ENCODE data around the gene LRP6. TPM values are rescaled to one million over a fixed set of nuclear protein-coding genes. Genes with fewer than 3 reads are reported as not detected.

LRP6 gene
- total and polyA plus RNA-seq, 10 of the 15 experiments (the other 5 are each of a cell fraction or from before 2014, with no cell fraction given), result 1.5 to 14.9 (median 6.1) TPM

GRCh38 chr12:12087693-12088034, 179.2 kb downstream of the LRP6 start (continued):
- TF ChIP-seq, protein P1, sequence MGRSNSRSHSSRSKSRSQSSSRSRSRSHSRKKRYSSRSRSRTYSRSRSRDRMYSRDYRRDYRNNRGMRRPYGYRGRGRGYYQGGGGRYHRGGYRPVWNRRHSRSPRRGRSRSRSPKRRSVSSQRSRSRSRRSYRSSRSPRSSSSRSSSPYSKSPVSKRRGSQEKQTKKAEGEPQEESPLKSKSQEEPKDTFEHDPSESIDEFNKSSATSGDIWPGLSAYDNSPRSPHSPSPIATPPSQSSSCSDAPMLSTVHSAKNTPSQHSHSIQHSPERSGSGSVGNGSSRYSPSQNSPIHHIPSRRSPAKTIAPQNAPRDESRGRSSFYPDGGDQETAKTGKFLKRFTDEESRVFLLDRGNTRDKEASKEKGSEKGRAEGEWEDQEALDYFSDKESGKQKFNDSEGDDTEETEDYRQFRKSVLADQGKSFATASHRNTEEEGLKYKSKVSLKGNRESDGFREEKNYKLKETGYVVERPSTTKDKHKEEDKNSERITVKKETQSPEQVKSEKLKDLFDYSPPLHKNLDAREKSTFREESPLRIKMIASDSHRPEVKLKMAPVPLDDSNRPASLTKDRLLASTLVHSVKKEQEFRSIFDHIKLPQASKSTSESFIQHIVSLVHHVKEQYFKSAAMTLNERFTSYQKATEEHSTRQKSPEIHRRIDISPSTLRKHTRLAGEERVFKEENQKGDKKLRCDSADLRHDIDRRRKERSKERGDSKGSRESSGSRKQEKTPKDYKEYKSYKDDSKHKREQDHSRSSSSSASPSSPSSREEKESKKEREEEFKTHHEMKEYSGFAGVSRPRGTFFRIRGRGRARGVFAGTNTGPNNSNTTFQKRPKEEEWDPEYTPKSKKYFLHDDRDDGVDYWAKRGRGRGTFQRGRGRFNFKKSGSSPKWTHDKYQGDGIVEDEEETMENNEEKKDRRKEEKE (IDR thresholded peaks at IDR 0.05), result no peak
- TF ChIP-seq JUND (IDR thresholded peaks at IDR 0.05; ENCODE audit: low read depth, low read length), result no peak

DNA sequence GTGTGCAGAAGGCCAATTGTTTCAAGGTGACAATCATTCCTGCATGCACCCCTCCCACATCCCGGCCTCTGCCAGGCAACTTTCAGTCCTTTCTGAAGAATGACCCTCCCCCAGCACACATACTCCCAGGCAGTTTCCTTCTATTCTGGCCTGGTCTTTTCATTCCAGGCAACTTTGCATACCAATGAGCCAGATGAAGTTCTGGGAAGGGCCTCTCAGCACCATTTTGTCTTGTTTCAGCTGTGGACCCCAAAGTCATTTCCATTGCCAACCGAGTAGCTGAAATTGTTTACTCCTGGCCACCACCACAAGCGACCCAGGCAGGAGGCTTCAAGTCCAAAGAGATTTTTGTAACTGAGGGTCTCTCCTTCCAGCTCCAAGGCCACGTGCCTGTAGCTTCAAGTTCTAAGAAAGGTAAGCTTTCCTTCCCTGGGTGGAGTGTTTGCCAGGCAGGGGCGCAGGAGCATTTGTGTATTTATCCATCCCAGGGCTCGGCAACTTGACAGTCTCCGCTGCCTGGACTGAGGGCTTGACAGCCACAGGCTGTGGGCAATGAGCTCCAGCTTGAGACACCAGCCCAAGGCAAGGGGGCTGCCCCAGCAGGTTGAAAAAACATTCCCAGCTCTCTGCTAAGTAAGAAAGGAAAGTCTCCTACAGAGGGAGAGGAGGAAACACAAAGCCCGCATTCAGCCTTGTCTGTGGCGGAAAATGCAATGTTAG, 179.7 kb downstream of the LRP6 start:
- ChIA-PET POLR2A (no interaction called here), CTCF (interaction anchor here (9.9 kb wide), 1 partner anchor 243 kb away, joined by 214 read pairs; no protein-coding TSS in a partner anchor), RAD21 (ENCODE audit: unreplicated experiment) (interaction anchor here (1.0 kb wide), 1 partner anchor 240 kb away, joined by 3 read pairs; no protein-coding TSS in a partner anchor), SMC1A (ENCODE audit: uncharacterized antibody, unreplicated experiment) (interaction anchor here (7.8 kb wide), 1 partner anchor 241 kb away, joined by 112 read pairs; no protein-coding TSS in a partner anchor)
- TF ChIP-seq SMARCA5 (IDR thresholded peaks at IDR 0.05) (no peak), ZNF217 (IDR thresholded peaks at IDR 0.05) (no peak), JUND (IDR thresholded peaks at IDR 0.05; ENCODE audit: low read depth, low read length) (no peak), MTA3 (IDR thresholded peaks at IDR 0.05; ENCODE audit: borderline replicate concordance, low read length) (no peak), ZNF24 (IDR thresholded peaks at IDR 0.05) (no peak), ESRRA (IDR thresholded peaks at IDR 0.05; ENCODE audit: low read length) (no peak), ATF7 (IDR thresholded peaks at IDR 0.05; ENCODE audit: low read depth) (no peak), SUPT20H (IDR thresholded peaks at IDR 0.05; ENCODE audit: borderline replicate concordance, control insufficient read depth, low read depth, low read length) (no peak), CEBPZ (IDR thresholded peaks at IDR 0.05; ENCODE audit: low read depth, low read length) (no peak), BMI1 (IDR thresholded peaks at IDR 0.05; ENCODE audit: borderline replicate concordance) (no peak)
- TF ChIP-seq, protein P2, sequence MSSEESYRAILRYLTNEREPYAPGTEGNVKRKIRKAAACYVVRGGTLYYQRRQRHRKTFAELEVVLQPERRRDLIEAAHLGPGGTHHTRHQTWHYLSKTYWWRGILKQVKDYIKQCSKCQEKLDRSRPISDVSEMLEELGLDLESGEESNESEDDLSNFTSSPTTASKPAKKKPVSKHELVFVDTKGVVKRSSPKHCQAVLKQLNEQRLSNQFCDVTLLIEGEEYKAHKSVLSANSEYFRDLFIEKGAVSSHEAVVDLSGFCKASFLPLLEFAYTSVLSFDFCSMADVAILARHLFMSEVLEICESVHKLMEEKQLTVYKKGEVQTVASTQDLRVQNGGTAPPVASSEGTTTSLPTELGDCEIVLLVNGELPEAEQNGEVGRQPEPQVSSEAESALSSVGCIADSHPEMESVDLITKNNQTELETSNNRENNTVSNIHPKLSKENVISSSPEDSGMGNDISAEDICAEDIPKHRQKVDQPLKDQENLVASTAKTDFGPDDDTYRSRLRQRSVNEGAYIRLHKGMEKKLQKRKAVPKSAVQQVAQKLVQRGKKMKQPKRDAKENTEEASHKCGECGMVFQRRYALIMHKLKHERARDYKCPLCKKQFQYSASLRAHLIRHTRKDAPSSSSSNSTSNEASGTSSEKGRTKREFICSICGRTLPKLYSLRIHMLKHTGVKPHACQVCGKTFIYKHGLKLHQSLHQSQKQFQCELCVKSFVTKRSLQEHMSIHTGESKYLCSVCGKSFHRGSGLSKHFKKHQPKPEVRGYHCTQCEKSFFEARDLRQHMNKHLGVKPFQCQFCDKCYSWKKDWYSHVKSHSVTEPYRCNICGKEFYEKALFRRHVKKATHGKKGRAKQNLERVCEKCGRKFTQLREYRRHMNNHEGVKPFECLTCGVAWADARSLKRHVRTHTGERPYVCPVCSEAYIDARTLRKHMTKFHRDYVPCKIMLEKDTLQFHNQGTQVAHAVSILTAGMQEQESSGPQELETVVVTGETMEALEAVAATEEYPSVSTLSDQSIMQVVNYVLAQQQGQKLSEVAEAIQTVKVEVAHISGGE (CRISPR knock-in tag; IDR thresholded peaks at IDR 0.05), result no peak
- Histone ChIP-seq H3K4me2 (ENCODE audit: control insufficient read depth, insufficient read depth) (no peak overlapping the region), H3K36me3 (ENCODE audit: control insufficient read depth in 2 of 2, insufficient read depth in 2 of 2, low read length in 1 of 2) (no peaks in the 10 kb centered on the region), H3K9me3 (replicated peaks; ENCODE audit: control insufficient read depth, insufficient read depth, low read length) (no peaks in the 10 kb centered on the region), H3K4me3 (no peak overlapping the region), H3K27ac (ENCODE audit: control insufficient read depth, insufficient read depth) (no peak overlapping the region), H3K79me2 (ENCODE audit: control insufficient read depth, insufficient read depth, low read length) (no peaks in the 10 kb centered on the region), H3K27me3 (replicated peaks in 1 of 2; ENCODE audit: control insufficient read depth in 2 of 2, insufficient read depth in 2 of 2, low read length in 1 of 2) (0 out of 4 replicates have a peak, but pooled peaks cover 0 to 2% of the 10 kb centered on the region in 2 experiments), H3K9ac (ENCODE audit: control insufficient read depth, insufficient read depth, low read length) (no peak overlapping the region), H2AFZ (ENCODE audit: control insufficient read depth, low read depth, low read length) (no peak overlapping the region), H3K4me1 (ENCODE audit: control insufficient read depth, insufficient read depth, low read length) (no peaks in the 10 kb centered on the region), H4K20me1 (ENCODE audit: control insufficient read depth, insufficient read depth) (no peaks in the 10 kb centered on the region)
- intact Hi-C loops (cut with micrococcal nuclease; ENCODE audit: unreplicated experiment) (no loop called here), in situ Hi-C loops (cut with MboI) (loop anchor here (10.0 kb wide), 1 partner anchor 618 kb away; no protein-coding TSS in a partner anchor)
- FAIRE-seq (no peak), ATAC-seq (no peak), DNase-seq (ENCODE audit: low read depth, low spot score) (no peak)
- WGBS (ENCODE audit: insufficient coverage, insufficient replicate concordance, low lambda C conversion rate, missing lambda C conversion rate), result 63% methylated on average over 9 of the region's 9 CpGs
- BruUV-seq (replicated peaks), result no TSS peak

Measured in GM12878 (cell line).